ENCODE measurements around the gene SNRPB2. TPM values are rescaled to one million over a fixed set of nuclear protein-coding genes. Genes with fewer than 3 reads are reported as not detected.

The SNRPB2 gene
- polyA plus RNA-seq, 3 donors, result 25.2 to 66.3 (median 62.3) TPM

DNA sequence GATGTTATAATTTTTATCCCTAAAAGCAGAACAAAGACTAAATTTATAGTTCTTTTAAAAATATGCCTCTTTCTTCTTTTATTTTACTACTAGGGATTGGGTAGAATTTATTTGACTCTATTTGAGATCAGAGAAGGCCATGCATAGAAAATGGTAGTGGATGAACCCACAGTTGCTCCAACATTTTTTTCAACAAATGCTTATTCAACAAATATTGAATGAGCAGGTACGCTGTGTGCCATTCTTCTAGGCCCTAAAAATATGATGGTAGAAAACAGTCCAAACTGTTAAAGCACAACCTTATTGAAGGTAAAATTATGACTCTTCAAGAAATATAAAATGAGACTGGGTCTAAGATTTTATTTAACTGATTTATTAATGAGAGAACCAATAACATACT is 48.3 kb downstream of the SNRPB2 start:
- Histone ChIP-seq H3K36me3 (replicated peaks in 1 of 2; ENCODE audit: control insufficient read depth in 1 of 2, insufficient read depth in 2 of 2, low read length in 2 of 2) (no peaks in the 10 kb centered on the region), H3K9ac (ENCODE audit: insufficient read depth, low read length, poor library complexity, severe bottlenecking) (no peak overlapping the region), H2AFZ (ENCODE audit: insufficient read depth, low read depth, low read length, poor library complexity, severe bottlenecking) (no peak overlapping the region), H3K9me3 (replicated peaks in 1 of 2; ENCODE audit: control insufficient read depth in 1 of 2, insufficient read depth in 1 of 2, low read length in 2 of 2) (no peaks in the 10 kb centered on the region), H3K79me2 (ENCODE audit: insufficient read depth, low read length) (no peaks in the 10 kb centered on the region), H3K4me2 (replicated peaks; ENCODE audit: extremely low read depth, low read length, poor library complexity, severe bottlenecking) (no peak overlapping the region), H3K27ac (ENCODE audit: low read depth in 1 of 2, low read length in 2 of 2) (no peak overlapping the region), H3K27me3 (ENCODE audit: control insufficient read depth in 2 of 2, insufficient read depth in 2 of 2, low read length in 2 of 2) (no peaks in the 10 kb centered on the region), H4K20me1 (ENCODE audit: insufficient read depth, low read length) (no peaks in the 10 kb centered on the region), H3K4me1 (ENCODE audit: control insufficient read depth in 1 of 2, insufficient read depth in 2 of 2, low read length in 2 of 2) (no peaks in the 10 kb centered on the region), H3K4me3 (replicated peaks in 1 of 3; ENCODE audit: low read depth in 2 of 3, low read length in 3 of 3) (no peak overlapping the region)
- Mint-ChIP-seq H3K4me1 (no peaks in the 10 kb centered on the region), H3K27me3 (ENCODE audit: low read depth in 3 of 3) (peaks cover 0 to 4% (median 2%) of the 10 kb centered on the region in 3 donors), H3K36me3 (no peaks in the 10 kb centered on the region), H3K9me3 (peaks cover 2 to 10% (median 9%) of the 10 kb centered on the region in 7 donors), H3K4me3 (no peak overlapping the region), H3K27ac (no peak overlapping the region)
- no CpG with 5 or more reads among the region's 1 CpG for WGBS (ENCODE audit: insufficient coverage)
- TF ChIP-seq, protein P1, sequence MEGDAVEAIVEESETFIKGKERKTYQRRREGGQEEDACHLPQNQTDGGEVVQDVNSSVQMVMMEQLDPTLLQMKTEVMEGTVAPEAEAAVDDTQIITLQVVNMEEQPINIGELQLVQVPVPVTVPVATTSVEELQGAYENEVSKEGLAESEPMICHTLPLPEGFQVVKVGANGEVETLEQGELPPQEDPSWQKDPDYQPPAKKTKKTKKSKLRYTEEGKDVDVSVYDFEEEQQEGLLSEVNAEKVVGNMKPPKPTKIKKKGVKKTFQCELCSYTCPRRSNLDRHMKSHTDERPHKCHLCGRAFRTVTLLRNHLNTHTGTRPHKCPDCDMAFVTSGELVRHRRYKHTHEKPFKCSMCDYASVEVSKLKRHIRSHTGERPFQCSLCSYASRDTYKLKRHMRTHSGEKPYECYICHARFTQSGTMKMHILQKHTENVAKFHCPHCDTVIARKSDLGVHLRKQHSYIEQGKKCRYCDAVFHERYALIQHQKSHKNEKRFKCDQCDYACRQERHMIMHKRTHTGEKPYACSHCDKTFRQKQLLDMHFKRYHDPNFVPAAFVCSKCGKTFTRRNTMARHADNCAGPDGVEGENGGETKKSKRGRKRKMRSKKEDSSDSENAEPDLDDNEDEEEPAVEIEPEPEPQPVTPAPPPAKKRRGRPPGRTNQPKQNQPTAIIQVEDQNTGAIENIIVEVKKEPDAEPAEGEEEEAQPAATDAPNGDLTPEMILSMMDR (IDR thresholded peaks at IDR 0.05), result no peak
- intact Hi-C loops (cut with micrococcal nuclease), result no loop called here
- DNase-seq, result no peak

DNA sequence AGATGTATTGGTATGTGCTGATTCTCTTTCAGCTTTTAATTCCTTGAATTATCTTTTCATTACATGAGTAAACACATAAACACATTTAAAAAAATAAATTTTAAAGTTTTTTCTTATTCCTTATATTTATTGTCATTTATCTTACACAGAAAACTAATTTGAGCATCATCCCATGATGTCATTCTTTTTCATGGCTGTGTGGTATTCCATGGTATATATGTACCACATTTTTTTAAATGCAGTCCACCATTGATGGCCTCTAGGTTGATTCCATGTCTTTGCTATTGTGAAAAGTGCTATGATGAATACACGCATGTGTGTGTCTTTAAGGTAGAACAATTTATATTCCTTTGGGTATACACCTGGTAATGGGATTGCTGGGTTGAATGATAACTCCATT is 51.7 kb downstream of the SNRPB2 start:
- H3K4me2 ChIP-seq (replicated peaks; ENCODE audit: extremely low read depth, low read length, poor library complexity, severe bottlenecking), result no peak overlapping the region
- peaks cover 0 to 10% (median 7%) of the 10 kb centered on the region in 7 donors for H3K9me3 Mint-ChIP-seq

More for the DNA sequence above, 51.7 kb downstream of the SNRPB2 start:
- H3K27me3 ChIP-seq (ENCODE audit: control insufficient read depth in 2 of 2, insufficient read depth in 2 of 2, low read length in 2 of 2), result peaks cover 0 to 2% of the 10 kb centered on the region in 2 donors
- no peaks in the 10 kb centered on the region for H3K79me2 ChIP-seq (ENCODE audit: insufficient read depth, low read length)
- no peak overlapping the region for H3K4me3 Mint-ChIP-seq
- H2AFZ ChIP-seq (ENCODE audit: insufficient read depth, low read depth, low read length, poor library complexity, severe bottlenecking), result no peak overlapping the region
- H4K20me1 ChIP-seq (ENCODE audit: insufficient read depth, low read length), result no peaks in the 10 kb centered on the region
- peaks cover 0 to 8% (median 4%) of the 10 kb centered on the region in 3 donors for H3K27me3 Mint-ChIP-seq (ENCODE audit: low read depth in 3 of 3)
- H3K4me1 Mint-ChIP-seq, result no peaks in the 10 kb centered on the region
- no peaks in the 10 kb centered on the region for H3K4me1 ChIP-seq (ENCODE audit: control insufficient read depth in 1 of 2, insufficient read depth in 2 of 2, low read length in 2 of 2)
- H3K27ac ChIP-seq (ENCODE audit: low read depth in 1 of 2, low read length in 2 of 2), result no peak overlapping the region
- intact Hi-C loops (cut with micrococcal nuclease), result no loop called here
- no peaks in the 10 kb centered on the region for H3K36me3 ChIP-seq (replicated peaks in 1 of 2; ENCODE audit: control insufficient read depth in 1 of 2, insufficient read depth in 2 of 2, low read length in 2 of 2)
- H3K27ac Mint-ChIP-seq, result no peak overlapping the region
- H3K4me3 ChIP-seq (replicated peaks in 1 of 3; ENCODE audit: low read depth in 2 of 3, low read length in 3 of 3), result no peak overlapping the region
- no peaks in the 10 kb centered on the region for H3K9me3 ChIP-seq (replicated peaks in 1 of 2; ENCODE audit: control insufficient read depth in 1 of 2, insufficient read depth in 1 of 2, low read length in 2 of 2)
- H3K9ac ChIP-seq (ENCODE audit: insufficient read depth, low read length, poor library complexity, severe bottlenecking), result no peak overlapping the region
- H3K36me3 Mint-ChIP-seq, result no peaks in the 10 kb centered on the region
- no CpG with 5 or more reads among the region's 1 CpG for whole genome bisulfite sequencing (ENCODE audit: insufficient coverage)
- no peak for DNase-seq
- TF ChIP-seq, protein P1 (IDR thresholded peaks at IDR 0.05), result no peak
